Metanephros (tissue), 2 donors: Measurements from ENCODE around the gene EFCAB12. TPM values are rescaled to one million over a fixed set of nuclear protein-coding genes. Genes with fewer than 3 reads are reported as not detected.
A peak's percentile ranks its signal among the peaks of the same experiment; 100 is the strongest.

Source experiments
- small RNA-seq: library from RNA; depleted of rRNA; stranded (forward); fragments of <200 nt; gene quantifications from one replicate; pipeline ENCODE3, GENCODE V24; 2014; ENCODE audit warnings: low replicate concordance
- total RNA-seq: library from RNA; depleted of rRNA; stranded (reverse); fragments of >200 nt; gene quantifications from one replicate; pipeline ENCODE4 v1.2.3, GENCODE V29; 2014

EFCAB12 gene
- total RNA-seq = 2.3 TPM

GRCh38 chr3:129428376-129429079 lies at the start of gene EFCAB12:
EFCAB12 (minus strand) TSS chr3:129428636; CDS start chr3:129428488, 148 bp downstream.

GRCh38 chr3:129439817-129440617 lies 11.6 kb upstream of the EFCAB12 start, which contains the start of the genes IFT122 and MBD4:
IFT122 (plus strand) TSS chr3:129440224; CDS start chr3:129440331, 107 bp downstream.
MBD4 (minus strand) TSS chr3:129439948; CDS start chr3:129439833, 115 bp downstream.

Small RNAs within 50 kb of the gene (small RNA-seq; reads per million reads assigned to genes)
- gene SNORA7B = 13.0 reads per million, percentile 95 among the genes with 10 or more reads in this experiment

Other genes starting within 250 kb of the EFCAB12 start
- gene CNBP, start 244.7 kb downstream of the EFCAB12 start, total RNA-seq = 237 TPM
- 129 TPM for gene COPG1, start 179.0 kb downstream of the EFCAB12 start, total RNA-seq
- 26.6 TPM for gene HMCES, start 149.8 kb downstream of the EFCAB12 start, total RNA-seq
- 33.9 TPM for gene MBD4, start 11.3 kb upstream of the EFCAB12 start, total RNA-seq
- gene IFT122, start 11.6 kb upstream of the EFCAB12 start, total RNA-seq = 66.4 TPM
- not detected for gene RHO, start 100.0 kb upstream of the EFCAB12 start, total RNA-seq
- not detected for gene H1-8, start 114.5 kb upstream of the EFCAB12 start, total RNA-seq
- 213 TPM for gene PLXND1, start 178.0 kb upstream of the EFCAB12 start, total RNA-seq